ENCODE data around the gene NTSR1. TPM values are rescaled to one million over a fixed set of nuclear protein-coding genes. Genes with fewer than 3 reads are reported as not detected.

NTSR1 gene
- total and polyA plus RNA-seq, 2 of the 13 experiments (the other 11 are each of a cell fraction or from before 2014, with no cell fraction given) = 0.09 to 0.12 TPM

DNA sequence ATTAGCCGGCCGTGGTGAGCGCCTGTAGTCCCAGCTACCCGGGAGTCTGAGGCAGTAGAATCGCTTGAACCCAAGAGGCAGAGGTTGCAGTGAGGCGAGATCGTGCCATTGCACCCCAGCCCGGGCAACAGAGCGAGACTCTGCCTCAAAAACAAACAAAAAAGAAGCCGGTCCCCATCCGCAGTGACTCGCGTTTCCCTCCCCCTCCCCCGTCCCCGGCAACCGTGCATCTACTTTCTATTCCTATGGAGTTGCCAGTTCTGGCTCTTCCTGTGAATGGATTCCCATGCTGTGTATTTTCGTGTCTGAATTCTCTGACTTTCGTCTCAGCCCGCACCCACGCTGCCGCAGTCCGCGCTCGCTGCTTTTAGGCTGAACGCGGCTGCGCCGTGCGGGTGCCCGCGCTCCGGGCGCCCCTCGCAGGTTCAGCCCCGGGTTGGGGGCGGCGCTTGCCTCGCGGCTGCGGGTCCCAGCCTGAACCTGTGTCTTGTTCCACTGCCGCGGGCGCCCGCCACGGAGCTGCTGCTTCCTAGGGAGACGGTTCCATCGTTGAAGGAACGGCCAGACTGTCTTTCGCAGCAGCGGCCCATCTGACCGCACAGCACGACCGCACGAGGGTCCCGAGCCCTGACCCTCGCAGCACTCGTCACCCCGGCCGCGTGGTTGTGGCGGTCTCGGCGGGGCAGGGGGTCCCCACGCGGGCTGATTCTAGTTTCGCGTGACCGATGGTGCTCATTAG is 86.6 kb downstream of the NTSR1 start (continued):
- TF ChIP-seq, protein P1, sequence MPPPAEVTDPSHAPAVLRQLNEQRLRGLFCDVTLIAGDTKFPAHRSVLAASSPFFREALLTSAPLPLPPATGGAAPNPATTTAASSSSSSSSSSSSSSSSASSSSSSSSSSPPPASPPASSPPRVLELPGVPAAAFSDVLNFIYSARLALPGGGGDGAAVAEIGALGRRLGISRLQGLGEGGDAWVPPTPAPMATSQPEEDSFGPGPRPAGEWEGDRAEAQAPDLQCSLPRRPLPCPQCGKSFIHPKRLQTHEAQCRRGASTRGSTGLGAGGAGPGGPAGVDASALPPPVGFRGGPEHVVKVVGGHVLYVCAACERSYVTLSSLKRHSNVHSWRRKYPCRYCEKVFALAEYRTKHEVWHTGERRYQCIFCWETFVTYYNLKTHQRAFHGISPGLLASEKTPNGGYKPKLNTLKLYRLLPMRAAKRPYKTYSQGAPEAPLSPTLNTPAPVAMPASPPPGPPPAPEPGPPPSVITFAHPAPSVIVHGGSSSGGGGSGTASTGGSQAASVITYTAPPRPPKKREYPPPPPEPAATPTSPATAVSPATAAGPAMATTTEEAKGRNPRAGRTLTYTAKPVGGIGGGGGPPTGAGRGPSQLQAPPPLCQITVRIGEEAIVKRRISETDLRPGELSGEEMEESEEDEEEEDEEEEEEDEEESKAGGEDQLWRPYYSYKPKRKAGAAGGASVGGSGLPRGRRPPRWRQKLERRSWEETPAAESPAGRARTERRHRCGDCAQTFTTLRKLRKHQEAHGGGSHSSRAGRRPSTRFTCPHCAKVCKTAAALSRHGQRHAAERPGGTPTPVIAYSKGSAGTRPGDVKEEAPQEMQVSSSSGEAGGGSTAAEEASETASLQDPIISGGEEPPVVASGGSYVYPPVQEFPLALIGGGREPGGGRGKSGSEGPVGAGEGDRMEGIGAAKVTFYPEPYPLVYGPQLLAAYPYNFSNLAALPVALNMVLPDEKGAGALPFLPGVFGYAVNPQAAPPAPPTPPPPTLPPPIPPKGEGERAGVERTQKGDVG (CRISPR knock-in tag; IDR thresholded peaks at IDR 0.05; ENCODE audit: borderline replicate concordance) = peak; percentile 62; the same call in 1 of the 2 replicates
- TF ChIP-seq MAZ (IDR thresholded peaks at IDR 0.05; ENCODE audit: borderline replicate concordance, low read depth, low read length) (no peak), MAZ (CRISPR knock-in tag; IDR thresholded peaks at IDR 0.05; ENCODE audit: low read depth) (peak; percentile 86), ZNF441 (CRISPR knock-in tag; IDR thresholded peaks at IDR 0.05; ENCODE audit: borderline replicate concordance) (peak; percentile 55; the same call in 1 of the 2 replicates), USF2 (IDR thresholded peaks at IDR 0.05; ENCODE audit: low read depth, low read length) (no peak), USF2 (CRISPR knock-in tag; IDR thresholded peaks at IDR 0.05; ENCODE audit: borderline replicate concordance) (peak; percentile 51; the same call in 1 of the 2 replicates), RBAK (CRISPR knock-in tag; IDR thresholded peaks at IDR 0.05) (no peak), NR3C1 (CRISPR knock-in tag; IDR thresholded peaks at IDR 0.05) (no peak), PAXIP1 (CRISPR knock-in tag; conservative IDR thresholded peaks at IDR 0.05) (no peak; the same call in 1 of the 2 replicates), ZSCAN29 (CRISPR knock-in tag; conservative IDR thresholded peaks at IDR 0.05) (peak; percentile 90; the same call in 1 of the 2 replicates), SP5 (CRISPR knock-in tag; IDR thresholded peaks at IDR 0.05; ENCODE audit: borderline replicate concordance, low read depth) (peak; percentile 72; the same call in 1 of the 2 replicates), FLYWCH1 (CRISPR knock-in tag; IDR thresholded peaks at IDR 0.05) (no peak), ZNF589 (CRISPR knock-in tag; conservative IDR thresholded peaks at IDR 0.05) (peak; percentile 37)
- TF ChIP-seq, protein P2, sequence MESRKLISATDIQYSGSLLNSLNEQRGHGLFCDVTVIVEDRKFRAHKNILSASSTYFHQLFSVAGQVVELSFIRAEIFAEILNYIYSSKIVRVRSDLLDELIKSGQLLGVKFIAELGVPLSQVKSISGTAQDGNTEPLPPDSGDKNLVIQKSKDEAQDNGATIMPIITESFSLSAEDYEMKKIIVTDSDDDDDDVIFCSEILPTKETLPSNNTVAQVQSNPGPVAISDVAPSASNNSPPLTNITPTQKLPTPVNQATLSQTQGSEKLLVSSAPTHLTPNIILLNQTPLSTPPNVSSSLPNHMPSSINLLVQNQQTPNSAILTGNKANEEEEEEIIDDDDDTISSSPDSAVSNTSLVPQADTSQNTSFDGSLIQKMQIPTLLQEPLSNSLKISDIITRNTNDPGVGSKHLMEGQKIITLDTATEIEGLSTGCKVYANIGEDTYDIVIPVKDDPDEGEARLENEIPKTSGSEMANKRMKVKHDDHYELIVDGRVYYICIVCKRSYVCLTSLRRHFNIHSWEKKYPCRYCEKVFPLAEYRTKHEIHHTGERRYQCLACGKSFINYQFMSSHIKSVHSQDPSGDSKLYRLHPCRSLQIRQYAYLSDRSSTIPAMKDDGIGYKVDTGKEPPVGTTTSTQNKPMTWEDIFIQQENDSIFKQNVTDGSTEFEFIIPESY (CRISPR knock-in tag; IDR thresholded peaks at IDR 0.05) = no peak; the same call in 1 of the 2 replicates
